HL-60/S4 (cell line): Measurements from ENCODE around the gene RELCH.

Experiments
- in situ Hi-C: fragments of 300-500 bp; cut with MboI; formaldehyde crosslinking; loops from 2 replicates; pipeline ENCODE4 v1.14.3; 2022; ENCODE audit warnings: low sequenced_read_pairs

RELCH gene

GRCh38 chr18:62245177-62245576 is 58.1 kb downstream of the RELCH start:
- in situ Hi-C loops = no loop called here

- in situ Hi-C loops = no loop called here
Observed at GRCh38 chr18:62245699-62246098, 58.6 kb downstream of the RELCH start.

DNA sequence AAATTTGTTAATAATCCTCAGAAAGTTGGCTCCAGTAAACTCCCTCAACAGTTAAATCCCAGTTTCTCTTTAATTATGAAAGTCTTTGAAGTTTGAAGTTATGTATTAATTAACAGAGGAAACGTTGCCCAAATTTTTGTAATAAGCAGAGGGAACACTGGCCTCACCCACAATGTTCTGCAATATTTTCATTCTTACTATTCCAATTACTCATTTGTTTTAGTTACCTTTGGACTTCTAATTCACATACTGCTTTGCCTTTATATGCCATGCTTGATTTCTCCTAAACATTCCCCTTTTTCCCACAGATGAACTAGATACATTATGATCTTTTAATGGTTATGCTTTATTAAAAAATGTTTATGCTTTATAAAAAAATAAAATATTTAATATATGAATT is 61.3 kb downstream of the RELCH start:
- in situ Hi-C loops = no loop called here

DNA sequence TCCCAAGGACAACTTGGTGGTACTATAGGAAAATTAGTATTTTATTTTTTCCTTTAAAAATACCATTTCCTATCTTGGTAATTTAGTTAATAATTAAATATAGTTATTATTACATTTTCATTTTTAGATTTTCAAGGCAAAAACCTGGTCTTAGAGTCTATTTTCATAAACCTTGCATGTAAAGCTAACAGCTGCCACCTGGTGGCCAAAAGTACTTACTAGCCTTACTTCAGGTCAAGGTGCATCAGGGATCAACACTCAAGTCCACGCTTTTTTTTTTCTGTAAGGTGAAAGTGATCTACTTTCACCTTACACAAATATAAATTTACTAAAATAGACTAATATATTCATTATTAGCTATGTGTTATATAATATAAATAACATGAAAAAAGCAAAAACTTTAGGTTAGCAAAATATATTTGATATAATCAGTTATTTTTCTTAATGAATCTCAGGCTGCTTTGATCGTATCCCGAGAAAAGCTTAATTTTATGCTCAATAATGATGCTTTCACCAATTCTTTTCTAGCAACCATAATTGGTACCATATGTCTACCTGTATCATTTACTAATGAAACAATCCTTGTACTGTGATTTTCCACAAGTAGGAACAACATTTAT is 62.5 kb downstream of the RELCH start:
- in situ Hi-C loops = no loop called here

DNA sequence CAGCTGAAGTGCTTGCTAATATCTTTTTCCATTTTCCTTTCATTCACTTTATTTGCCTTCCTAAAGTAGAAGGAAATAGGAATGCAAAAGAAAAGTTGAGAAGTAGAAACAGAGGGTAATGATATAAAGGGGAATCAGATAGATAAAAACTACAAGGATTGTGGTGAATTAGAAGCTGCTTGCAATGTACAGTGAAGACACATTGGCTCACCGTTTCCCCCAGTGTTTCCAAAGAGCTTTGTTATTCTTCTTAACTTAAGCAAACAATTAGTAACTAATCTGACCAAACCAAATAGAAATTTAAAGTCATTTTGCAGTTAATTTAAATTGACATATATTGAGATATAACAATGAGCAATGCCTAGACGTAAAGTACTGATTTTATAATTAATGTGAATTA is 63.4 kb downstream of the RELCH start:
- in situ Hi-C loops = no loop called here

- in situ Hi-C loops = no loop called here
Observed at GRCh38 chr18:62258093-62258492, 71.0 kb downstream of the RELCH start.

- in situ Hi-C loops = no loop called here
Observed at GRCh38 chr18:62258616-62259015, 71.6 kb downstream of the RELCH start.

DNA sequence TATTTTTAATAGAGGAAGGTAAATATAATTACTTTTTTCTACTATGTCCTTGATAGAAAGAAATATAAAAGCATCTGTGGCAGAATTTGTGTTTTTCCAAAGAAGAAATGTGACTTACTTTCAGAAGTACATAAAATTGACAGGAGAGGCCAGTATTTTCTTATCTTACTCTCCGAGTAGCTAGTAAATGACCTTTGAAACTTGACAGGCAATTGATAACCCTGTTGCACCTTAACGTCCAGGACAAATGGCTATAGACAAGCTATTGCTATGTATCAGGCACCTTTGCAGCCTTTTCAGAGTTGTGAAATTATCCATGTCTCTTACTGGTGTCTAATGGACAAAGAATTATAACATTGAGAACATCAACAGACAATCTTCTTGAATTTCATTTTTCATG is 75.0 kb downstream of the RELCH start:
- in situ Hi-C loops = no loop called here

DNA sequence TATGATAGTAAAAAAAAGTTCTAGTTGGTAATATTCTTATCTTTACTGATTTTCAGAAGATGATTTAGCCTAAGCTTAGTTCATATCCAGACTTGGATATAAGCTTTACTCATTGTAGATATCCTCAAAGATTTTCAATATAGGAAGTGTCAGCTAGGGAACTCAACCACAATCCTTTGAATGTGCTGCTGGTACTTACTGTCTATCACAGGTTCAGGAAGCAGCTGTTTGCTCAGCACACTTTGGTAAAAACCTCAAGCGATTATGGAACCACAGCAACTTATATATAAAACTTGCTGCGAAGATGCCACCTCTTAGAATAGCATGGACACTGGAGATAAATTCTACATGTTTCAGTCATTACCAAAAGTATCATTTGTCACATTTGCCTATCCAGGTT is 77.9 kb downstream of the RELCH start:
- in situ Hi-C loops = no loop called here

DNA sequence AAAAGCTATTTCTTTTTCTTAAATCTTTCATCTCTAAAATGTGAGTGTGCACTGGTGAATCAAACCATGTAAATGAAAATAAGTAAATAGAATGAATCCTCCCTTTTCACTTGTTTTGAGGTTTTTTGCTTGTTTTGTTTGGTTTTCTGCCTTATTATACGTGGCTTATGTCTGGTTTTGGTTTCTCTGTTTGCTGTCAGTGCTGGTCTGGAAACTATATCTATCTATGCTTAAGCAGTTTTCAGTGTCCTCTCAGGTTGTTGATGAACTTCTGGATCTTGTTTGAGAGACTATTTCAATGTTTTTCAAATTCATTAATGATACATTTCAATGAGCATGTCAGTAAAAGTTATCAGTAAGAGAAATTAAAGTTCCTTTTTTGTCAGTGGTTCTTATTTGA is 90.0 kb downstream of the RELCH start:
- in situ Hi-C loops = no loop called here

DNA sequence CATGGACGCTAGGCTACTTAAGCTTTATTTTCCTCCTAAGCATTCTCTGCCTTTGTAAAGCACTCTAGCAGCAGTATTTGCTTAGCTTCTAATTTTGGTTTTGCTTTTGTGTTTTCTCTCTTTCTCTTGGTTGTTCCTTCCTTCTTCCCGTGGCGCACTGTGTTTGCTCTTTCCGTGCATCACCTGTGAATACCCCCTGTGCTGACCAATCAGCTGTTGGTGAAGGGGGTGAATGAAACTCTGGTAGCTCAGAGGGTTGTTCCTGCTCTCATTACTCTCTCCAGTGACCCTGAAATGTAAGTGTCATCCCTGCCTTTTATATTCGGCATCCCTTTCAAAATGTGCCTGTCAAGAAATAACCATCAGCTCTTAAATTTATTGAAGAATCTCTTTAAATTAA is 92.5 kb downstream of the RELCH start:
- in situ Hi-C loops = no loop called here

- in situ Hi-C loops = no loop called here
Observed at GRCh38 chr18:62280058-62280457, 93.0 kb downstream of the RELCH start.

DNA sequence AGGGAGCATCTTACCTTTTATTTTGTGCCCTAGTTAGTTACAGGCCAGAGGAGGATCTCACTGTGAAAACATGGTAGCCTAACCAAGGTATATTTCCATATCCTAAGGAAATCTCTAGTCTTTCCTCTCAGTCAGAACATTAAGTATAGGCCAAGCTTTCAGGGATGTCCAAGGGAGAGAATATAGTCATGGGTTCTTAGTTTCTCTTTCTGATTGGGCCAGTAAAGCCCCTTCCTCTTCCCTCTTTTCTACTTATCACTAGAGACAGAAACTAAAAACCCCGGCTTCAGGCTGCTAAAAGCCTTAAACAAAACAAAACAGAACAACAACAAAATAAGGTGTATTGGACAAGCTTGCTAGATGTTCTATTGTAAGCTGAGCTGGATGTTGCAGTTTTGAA is 93.7 kb downstream of the RELCH start:
- in situ Hi-C loops = no loop called here

- in situ Hi-C loops = no loop called here
Observed at GRCh38 chr18:62281684-62282083, 94.6 kb downstream of the RELCH start.

DNA sequence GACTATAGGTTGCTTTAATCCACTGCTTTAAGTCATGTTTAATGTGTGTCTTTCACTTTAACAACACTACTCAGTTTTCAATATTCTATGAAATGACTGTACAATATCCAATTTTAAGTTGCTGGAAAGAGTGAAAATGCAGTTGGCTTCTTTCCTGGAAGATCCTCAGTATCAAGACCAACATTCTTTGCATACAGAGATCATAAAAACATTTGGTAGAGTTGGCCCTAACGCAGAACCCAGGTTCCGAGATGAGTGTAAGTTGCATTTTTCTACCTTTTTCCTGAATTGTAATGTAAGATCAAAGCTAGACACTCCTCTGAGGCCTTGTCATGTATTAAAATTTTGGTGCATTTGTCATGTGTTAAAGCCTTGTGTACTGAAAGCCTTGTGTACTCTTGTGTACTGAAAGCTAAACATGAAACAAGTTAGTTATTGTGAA is 95.2 kb downstream of the RELCH start:
- in situ Hi-C loops = no loop called here

DNA sequence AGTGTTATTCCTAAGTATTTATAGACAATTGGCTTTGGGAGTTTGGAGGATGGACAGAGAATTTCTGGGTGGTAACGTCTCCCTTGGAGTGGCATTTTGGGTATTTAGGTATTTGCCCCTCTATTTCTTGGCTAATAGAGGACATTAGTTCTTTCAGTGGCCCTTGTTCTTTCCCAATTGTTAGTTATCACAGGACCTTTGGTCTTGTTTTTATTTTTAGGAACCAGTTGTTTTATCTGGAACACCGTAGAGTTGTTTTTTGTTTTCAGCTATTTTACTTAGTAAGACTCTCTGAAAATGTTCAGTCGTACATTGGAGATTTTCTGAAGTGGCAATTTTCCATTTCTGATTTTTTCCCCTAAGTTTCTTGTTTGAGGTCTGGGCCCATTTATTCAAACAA is 97.6 kb downstream of the RELCH start:
- in situ Hi-C loops = no loop called here

DNA sequence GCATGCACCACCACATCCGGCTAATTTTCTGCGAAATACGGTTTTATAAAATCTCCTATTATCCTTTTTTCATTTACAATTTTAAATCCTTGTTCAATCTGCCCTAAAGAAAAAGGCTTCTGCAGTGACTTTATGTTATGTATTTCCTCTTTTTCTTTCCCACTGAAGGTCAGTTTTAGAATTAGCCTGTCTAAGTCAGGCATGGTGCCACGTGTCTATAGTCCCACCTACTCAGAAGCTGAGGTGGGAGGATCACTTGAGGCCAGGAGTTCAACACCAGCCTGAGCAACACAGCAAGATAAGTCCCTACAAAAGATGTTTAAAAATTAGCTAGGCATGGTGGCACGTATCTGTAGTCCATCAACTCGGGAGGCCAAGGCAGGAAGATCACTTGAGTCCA is 98.2 kb downstream of the RELCH start:
- in situ Hi-C loops = no loop called here

- in situ Hi-C loops = no loop called here
Observed at GRCh38 chr18:62287781-62288664, 101.0 kb downstream of the RELCH start.

- in situ Hi-C loops = no loop called here
Observed at GRCh38 chr18:62288665-62289008, 101.6 kb downstream of the RELCH start.

DNA sequence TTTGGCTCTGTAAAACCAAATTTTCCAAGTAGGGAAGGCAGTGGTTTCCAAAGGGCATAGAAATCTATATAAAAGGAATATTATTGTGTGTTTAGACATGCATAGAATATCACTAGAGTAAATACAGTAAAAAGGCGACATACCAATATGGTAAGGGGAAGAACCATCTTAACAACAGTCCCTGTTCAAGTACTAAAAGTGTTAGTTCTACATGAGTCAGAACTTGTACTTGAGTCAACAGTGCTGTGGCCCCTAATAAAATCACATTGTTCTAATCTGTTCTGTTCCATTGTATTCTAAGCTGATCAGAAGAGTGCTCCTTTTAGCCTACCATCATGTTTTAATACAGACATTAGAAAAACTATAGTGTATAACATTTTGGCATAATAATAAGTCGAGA is 102.0 kb downstream of the RELCH start:
- in situ Hi-C loops = no loop called here

- in situ Hi-C loops = no loop called here
Observed at GRCh38 chr18:62294073-62294472, 107.0 kb downstream of the RELCH start.

- in situ Hi-C loops = no loop called here
Observed at GRCh38 chr18:62300359-62300963, 113.4 kb downstream of the RELCH start.
